Measurements from ENCODE around the gene DNAH2.

Gene DNAH2

DNA sequence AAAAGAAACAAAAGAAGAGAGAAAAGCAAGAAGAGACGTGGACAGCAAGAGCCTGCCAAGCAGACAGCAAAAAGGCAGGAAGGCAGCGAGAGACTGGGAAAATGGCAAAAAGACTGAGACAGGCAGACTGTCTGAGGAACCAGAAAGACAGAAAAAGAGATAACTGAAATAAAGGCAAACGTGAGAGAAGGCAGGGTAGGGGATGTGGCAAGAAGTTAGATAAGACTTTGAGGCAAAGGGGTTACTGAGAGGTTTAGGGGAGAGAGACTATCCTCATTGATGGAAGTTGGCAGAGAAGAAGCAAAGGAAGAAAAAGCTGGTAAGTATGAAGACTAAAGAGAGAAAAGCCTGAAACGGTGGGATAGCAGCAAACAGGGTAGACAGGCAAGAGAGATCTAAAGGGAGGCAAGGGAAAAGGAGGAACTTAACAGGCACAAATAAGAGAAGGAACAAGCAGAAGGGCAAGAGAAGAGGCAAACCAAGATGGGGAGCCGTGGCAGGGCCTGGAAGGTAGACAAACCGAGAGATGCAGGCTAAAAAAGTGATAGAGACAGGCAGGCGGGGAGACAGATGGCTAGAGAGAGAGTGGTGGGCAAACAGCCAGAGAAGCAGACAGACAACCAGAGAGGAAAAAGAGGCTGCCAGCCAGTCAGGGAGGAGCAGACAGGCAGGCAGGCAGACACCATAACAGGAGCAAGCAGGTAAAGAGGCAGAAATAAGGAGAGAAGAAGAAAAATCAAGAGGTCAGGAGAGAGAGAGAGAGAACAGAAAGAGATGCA is 163.9 kb downstream of the DNAH2 start:
- no peak for DNase-seq

DNA sequence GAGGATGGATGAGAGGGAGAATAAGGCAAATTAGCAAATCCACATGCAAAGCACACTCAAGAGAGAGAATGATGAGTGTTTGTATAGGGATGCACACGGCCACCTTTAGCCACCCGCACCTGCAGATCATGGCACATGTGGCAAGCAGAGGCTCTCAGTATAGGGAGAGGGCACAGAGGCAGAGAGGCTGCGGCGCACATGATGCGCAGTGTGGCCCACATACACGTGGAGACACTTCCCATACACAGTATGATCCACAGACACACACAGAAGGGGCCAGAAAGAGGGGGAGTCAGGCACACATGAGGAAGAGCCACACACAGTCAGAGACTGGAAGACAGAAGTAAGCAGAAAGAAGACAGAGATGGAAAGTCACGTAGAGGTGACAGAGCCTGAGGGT is 164.5 kb downstream of the DNAH2 start:
- DNase-seq: no peak

DNA sequence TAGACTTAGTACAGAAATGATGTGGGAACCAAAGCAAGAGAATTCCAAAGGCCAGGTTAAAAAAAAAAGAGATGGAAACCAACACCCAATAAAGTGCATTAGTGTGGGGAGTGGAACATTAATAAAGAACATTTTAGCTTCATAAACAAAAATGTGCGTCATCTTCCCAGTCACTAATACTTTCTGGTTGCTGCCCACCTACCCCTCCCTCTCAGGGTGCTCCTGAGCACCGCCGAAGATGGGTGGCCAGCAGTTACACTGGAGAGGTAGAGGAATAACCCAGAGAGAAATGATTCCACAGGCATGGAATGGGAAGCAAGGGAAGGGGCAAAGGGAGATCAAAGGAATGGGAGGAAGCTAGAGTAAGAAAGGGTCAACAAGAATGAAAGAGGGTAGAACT is 165.1 kb downstream of the DNAH2 start:
- DNase-seq: no peak
